SK-N-SH (cell line): ENCODE data around the gene COBLL1. TPM values are rescaled to one million over a fixed set of nuclear protein-coding genes. Genes with fewer than 3 reads are reported as not detected.
A peak's percentile ranks its signal among the peaks of the same experiment; 100 is the strongest.

Source experiments
- CTCF ChIA-PET: fragments of 300-600, 350-600 bp; formaldehyde crosslinking; extraction: SDS; loops from one replicate; lab custom pipeline; 2021; lab: Yijun Ruan, JAX
- POLR2A ChIA-PET: fragments of 350-600 bp; sonication (Branson Sonifier 250); formaldehyde crosslinking; extraction: SDS; loops from one replicate; lab custom pipeline; 2020; ENCODE audit warnings: antibody characterized with exemption, inconsistent platforms; lab: Yijun Ruan, JAX
- DNase-seq: peaks from one replicate; pipeline ENCODE4 v3.0.0; 2012
- H2AFZ ChIP-seq: fragments of 200-600 bp; sonication (generic); 2 replicates; pipeline ENCODE4 v1.8.1; 2016; ENCODE audit warnings: antibody characterized with exemption, mild to moderate bottlenecking, low read depth
- H3F3A ChIP-seq: fragments of 200-600 bp; sonication (generic); replicated peaks from 2 replicates; pipeline ENCODE3; 2016; ENCODE audit warnings: antibody characterized with exemption, mild to moderate bottlenecking; ENCODE audit not compliant: insufficient read depth
- H3K27ac ChIP-seq, 2 experiments: fragments of 200-500 bp in 1 of 2; fragments of 200-600 bp in 1 of 2; sonication (Bioruptor generic) in 1 of 2; sonication (generic), shearing (Covaris generic) in 1 of 2; 2 replicates each; pipeline versions ENCODE4 v1.5.1 to v1.6.1; 2014 to 2016; ENCODE audit warnings: low read depth in 2 of 2, inconsistent platforms in 1 of 2, low read length in 1 of 2, mild to moderate bottlenecking in 1 of 2, mixed read lengths in 1 of 2
- H3K27me3 ChIP-seq: fragments of 200-600 bp; sonication (generic), shearing (Covaris generic); 2 replicates; pipeline ENCODE4 v1.6.1; 2016; ENCODE audit warnings: mixed run types; ENCODE audit not compliant: insufficient read depth
- H3K36me3 ChIP-seq, 2 experiments: fragments of 200-500 bp in 1 of 2; fragments of 200-600 bp in 1 of 2; sonication (Bioruptor generic) in 1 of 2; sonication (generic) in 1 of 2; replicated peaks in 1 of 2; 2 replicates each; pipeline versions ENCODE3 to v1.5.1; 2014 to 2016; ENCODE audit warnings: low read length in 1 of 2, mild to moderate bottlenecking in 1 of 2; ENCODE audit not compliant: insufficient read depth in 2 of 2, control insufficient read depth in 1 of 2
- H3K4me1 ChIP-seq, 2 experiments: fragments of 200-500 bp in 1 of 2; fragments of 200-600 bp in 1 of 2; sonication (Bioruptor generic) in 1 of 2; sonication (generic), shearing (Covaris generic) in 1 of 2; 2 replicates each; pipeline versions ENCODE4 v1.5.1 to v1.6.1; 2014 to 2016; ENCODE audit warnings: low read depth in 1 of 2, low read length in 1 of 2, mixed run types in 1 of 2; ENCODE audit not compliant: insufficient read depth in 2 of 2, control insufficient read depth in 1 of 2
- H3K4me2 ChIP-seq: fragments of 200-600 bp; sonication (generic), shearing (Covaris generic); 2 replicates; pipeline ENCODE4 v1.6.1; 2017; ENCODE audit warnings: mixed run types
- H3K4me3 ChIP-seq, 2 experiments: fragments of 200-500 bp in 1 of 2; fragments of 200-600 bp in 1 of 2; sonication (Bioruptor generic) in 1 of 2; sonication (generic), shearing (Covaris generic) in 1 of 2; 2 replicates each; pipeline versions ENCODE4 v1.5.1 to v1.8.1; 2014 to 2016; ENCODE audit warnings: low read depth in 2 of 2, inconsistent platforms in 1 of 2, low read length in 1 of 2, mild to moderate bottlenecking in 1 of 2, mixed read lengths in 1 of 2, moderate library complexity in 1 of 2
- H3K79me2 ChIP-seq: fragments of 200-600 bp; sonication (generic); 2 replicates; pipeline ENCODE4 v1.8.1; 2017; ENCODE audit warnings: mild to moderate bottlenecking; ENCODE audit not compliant: insufficient read depth
- H3K9ac ChIP-seq: fragments of 200-600 bp; sonication (generic); 2 replicates; pipeline ENCODE4 v1.6.1; 2017; ENCODE audit warnings: mixed run types
- H3K9me2 ChIP-seq: fragments of 200-600 bp; sonication (generic); 2 replicates; pipeline ENCODE4 v1.6.1; 2017; ENCODE audit warnings: mixed run types
- H3K9me3 ChIP-seq: fragments of 200-600 bp; sonication (generic); 2 replicates; pipeline ENCODE4 v1.6.1; 2017; ENCODE audit warnings: mixed run types, mild to moderate bottlenecking, moderate library complexity
- H4K20me1 ChIP-seq: fragments of 200-600 bp; sonication (generic); 2 replicates; pipeline ENCODE4 v1.6.1; 2017; ENCODE audit warnings: mild to moderate bottlenecking, mixed run types; ENCODE audit not compliant: insufficient read depth
- CHD2 ChIP-seq: fragments of 150-350 bp; IDR thresholded peaks from 2 replicates; pipeline ENCODE4 v1.6.1; 2018; ENCODE audit warnings: low read length; ENCODE audit not compliant: partially characterized antibody
- EP300 ChIP-seq, 2 experiments: IDR thresholded peaks; 2 replicates each; pipeline versions ENCODE4 v1.4.0 to v1.6.1; 2012; ENCODE audit warnings: borderline replicate concordance in 1 of 2, low read depth in 1 of 2, low read length in 1 of 2
- EZH2phosphoT487 ChIP-seq: fragments of 200-600 bp; sonication (generic); IDR thresholded peaks from 2 replicates; pipeline ENCODE4 v1.6.1; 2017; ENCODE audit warnings: low read depth, mixed run types, mild to moderate bottlenecking, antibody characterized with exemption, moderate library complexity, borderline replicate concordance
- FOXJ3 ChIP-seq: sonication (generic); formaldehyde crosslinking; IDR thresholded peaks from 2 replicates; pipeline ENCODE4 v1.5.1; 2020; ENCODE audit warnings: mild to moderate bottlenecking, missing genetic modification reagents
- GABPA ChIP-seq: IDR thresholded peaks from 2 replicates; pipeline ENCODE4 v1.4.0; 2012; ENCODE audit warnings: low read depth, mild to moderate bottlenecking
- GATA2 ChIP-seq: sonication (generic); formaldehyde crosslinking; IDR thresholded peaks from 2 replicates; pipeline ENCODE4 v1.5.0; 2020; ENCODE audit warnings: mild to moderate bottlenecking, missing genetic modification reagents
- MXI1 ChIP-seq: IDR thresholded peaks from 2 replicates; pipeline ENCODE4 v1.6.1; 2012; ENCODE audit warnings: mild to moderate bottlenecking, low read depth, low read length, improper control_type of control experiment
- NFIC ChIP-seq: IDR thresholded peaks from 2 replicates; pipeline ENCODE4 v1.4.0; 2012; ENCODE audit warnings: borderline replicate concordance
- NRF1 ChIP-seq: IDR thresholded peaks from 2 replicates; pipeline ENCODE4 v1.6.1; 2012; ENCODE audit warnings: low read depth, mild to moderate bottlenecking, low read length
- RAD21 ChIP-seq: IDR thresholded peaks from 2 replicates; pipeline ENCODE4 v1.6.1; 2012; ENCODE audit warnings: mild to moderate bottlenecking, low read length
- RCOR1 ChIP-seq: fragments of 150-350 bp; IDR thresholded peaks from 2 replicates; pipeline ENCODE4 v1.6.1; 2017; ENCODE audit warnings: antibody characterized with exemption, low read length
- REST ChIP-seq: IDR thresholded peaks from 2 replicates; pipeline ENCODE4 v1.6.1; 2012; ENCODE audit warnings: mild to moderate bottlenecking, low read depth, low read length, moderate library complexity
- RFX5 ChIP-seq: IDR thresholded peaks from 2 replicates; pipeline ENCODE4 v1.6.1; 2012; ENCODE audit warnings: mild to moderate bottlenecking, improper control_type of control experiment, low read length
- SMC3 ChIP-seq: IDR thresholded peaks from 2 replicates; pipeline ENCODE4 v1.6.1; 2012; ENCODE audit warnings: low read depth, low read length, improper control_type of control experiment
- TCF12 ChIP-seq: IDR thresholded peaks from 2 replicates; pipeline ENCODE4 v1.4.0; 2012
- WGBS: methylation state at CpG from one replicate; pipeline ENCODE4 v1.1.6; 2017; ENCODE audit warnings: low lambda C conversion rate; 5-methylcytosine and 5-hydroxymethylcytosine counted together
- polyA plus RNA-seq, 3 experiments: library from polyadenylated mRNA; depleted of rRNA; stranded (reverse); fragments of >200 nt; gene quantifications; 2 replicates each; pipeline ENCODE4 v1.2.3, GENCODE V29; 2012
- TF ChIP-seq, protein P1 (sequence below): fragments of 200-600 bp; sonication (generic); IDR thresholded peaks from 2 replicates; pipeline ENCODE4 v1.6.1; 2017; ENCODE audit warnings: antibody characterized with exemption, mild to moderate bottlenecking, moderate library complexity
- TF ChIP-seq, protein P2 (sequence below): IDR thresholded peaks from 2 replicates; pipeline ENCODE4 v1.4.0; 2012; ENCODE audit warnings: low read depth
- TF ChIP-seq, protein P3 (sequence below): fragments of 150-350 bp; IDR thresholded peaks from 2 replicates; pipeline ENCODE4 v1.6.1; 2017; ENCODE audit warnings: antibody characterized with exemption, low read length, low read depth, borderline replicate concordance
- TF ChIP-seq, protein P4 (sequence below): IDR thresholded peaks from 2 replicates; pipeline ENCODE4; 2012

Gene COBLL1
- polyA plus RNA-seq, 1 of the 3 experiments (the other 2 are of a cell fraction): 3.1 TPM

- Histone ChIP-seq H3K36me3 (no peaks in the 10 kb centered on the region), H3K4me2 (no peak overlapping the region), H3K9me3 (no peaks in the 10 kb centered on the region), H2AFZ (no peak overlapping the region), H3K79me2 (no peaks in the 10 kb centered on the region), H3K9ac (no peak overlapping the region), H3K27ac (peak overlapping the region in 1 of 2 experiments; percentile 24; a peak in 2 of 4 replicates), H3K9me2 (no peaks in the 10 kb centered on the region), H3K4me3 (no peak overlapping the region), H3K27me3 (no peaks in the 10 kb centered on the region), H3F3A (no peaks in the 10 kb centered on the region), H4K20me1 (no peaks in the 10 kb centered on the region), H3K4me1 (peaks cover 0 to 8% of the 10 kb centered on the region in 2 experiments; a peak in 2 of 4 replicates)
- ChIA-PET POLR2A (interaction anchor here (1.0 kb wide), 1 partner anchor 49 kb away, joined by 4 read pairs; the partner anchor contains the start of gene COBLL1), CTCF (interaction anchor here (1.0 to 2.8 kb wide), 8 partner anchors 10 to 194 kb away, joined by 3 to 15 read pairs (median 4); partner anchors contain the start of gene COBLL1)
- 47% methylated on average over 4 of the region's 4 CpGs for WGBS
- TF ChIP-seq EP300 (IDR thresholded peaks at IDR 0.05; ENCODE audit: borderline replicate concordance in 1 of 2, low read depth in 1 of 2, low read length in 1 of 2): peak in 1 of 2 experiments; percentile 95; a peak in 2 of 4 replicates
- TF ChIP-seq FOXJ3: peak; percentile 84
- TF ChIP-seq MXI1: peak; percentile 85
- TF ChIP-seq, protein P1, sequence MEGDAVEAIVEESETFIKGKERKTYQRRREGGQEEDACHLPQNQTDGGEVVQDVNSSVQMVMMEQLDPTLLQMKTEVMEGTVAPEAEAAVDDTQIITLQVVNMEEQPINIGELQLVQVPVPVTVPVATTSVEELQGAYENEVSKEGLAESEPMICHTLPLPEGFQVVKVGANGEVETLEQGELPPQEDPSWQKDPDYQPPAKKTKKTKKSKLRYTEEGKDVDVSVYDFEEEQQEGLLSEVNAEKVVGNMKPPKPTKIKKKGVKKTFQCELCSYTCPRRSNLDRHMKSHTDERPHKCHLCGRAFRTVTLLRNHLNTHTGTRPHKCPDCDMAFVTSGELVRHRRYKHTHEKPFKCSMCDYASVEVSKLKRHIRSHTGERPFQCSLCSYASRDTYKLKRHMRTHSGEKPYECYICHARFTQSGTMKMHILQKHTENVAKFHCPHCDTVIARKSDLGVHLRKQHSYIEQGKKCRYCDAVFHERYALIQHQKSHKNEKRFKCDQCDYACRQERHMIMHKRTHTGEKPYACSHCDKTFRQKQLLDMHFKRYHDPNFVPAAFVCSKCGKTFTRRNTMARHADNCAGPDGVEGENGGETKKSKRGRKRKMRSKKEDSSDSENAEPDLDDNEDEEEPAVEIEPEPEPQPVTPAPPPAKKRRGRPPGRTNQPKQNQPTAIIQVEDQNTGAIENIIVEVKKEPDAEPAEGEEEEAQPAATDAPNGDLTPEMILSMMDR: no peak
- TF ChIP-seq CHD2: peak; percentile 94
- peak; percentile 27 for TF ChIP-seq RAD21
- peak; percentile 31; the same call in 1 of the 2 replicates for TF ChIP-seq TCF12
- peak; percentile 99 for TF ChIP-seq GATA2
- peak; percentile 99 for TF ChIP-seq RCOR1
- TF ChIP-seq, protein P2, sequence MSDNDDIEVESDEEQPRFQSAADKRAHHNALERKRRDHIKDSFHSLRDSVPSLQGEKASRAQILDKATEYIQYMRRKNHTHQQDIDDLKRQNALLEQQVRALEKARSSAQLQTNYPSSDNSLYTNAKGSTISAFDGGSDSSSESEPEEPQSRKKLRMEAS: no peak
- TF ChIP-seq, protein P3, sequence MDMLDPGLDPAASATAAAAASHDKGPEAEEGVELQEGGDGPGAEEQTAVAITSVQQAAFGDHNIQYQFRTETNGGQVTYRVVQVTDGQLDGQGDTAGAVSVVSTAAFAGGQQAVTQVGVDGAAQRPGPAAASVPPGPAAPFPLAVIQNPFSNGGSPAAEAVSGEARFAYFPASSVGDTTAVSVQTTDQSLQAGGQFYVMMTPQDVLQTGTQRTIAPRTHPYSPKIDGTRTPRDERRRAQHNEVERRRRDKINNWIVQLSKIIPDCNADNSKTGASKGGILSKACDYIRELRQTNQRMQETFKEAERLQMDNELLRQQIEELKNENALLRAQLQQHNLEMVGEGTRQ: 0 out of 2 replicates have a peak, but pooled peaks have one; percentile 12
- no peak for TF ChIP-seq EZH2phosphoT487
- TF ChIP-seq, protein P4, sequence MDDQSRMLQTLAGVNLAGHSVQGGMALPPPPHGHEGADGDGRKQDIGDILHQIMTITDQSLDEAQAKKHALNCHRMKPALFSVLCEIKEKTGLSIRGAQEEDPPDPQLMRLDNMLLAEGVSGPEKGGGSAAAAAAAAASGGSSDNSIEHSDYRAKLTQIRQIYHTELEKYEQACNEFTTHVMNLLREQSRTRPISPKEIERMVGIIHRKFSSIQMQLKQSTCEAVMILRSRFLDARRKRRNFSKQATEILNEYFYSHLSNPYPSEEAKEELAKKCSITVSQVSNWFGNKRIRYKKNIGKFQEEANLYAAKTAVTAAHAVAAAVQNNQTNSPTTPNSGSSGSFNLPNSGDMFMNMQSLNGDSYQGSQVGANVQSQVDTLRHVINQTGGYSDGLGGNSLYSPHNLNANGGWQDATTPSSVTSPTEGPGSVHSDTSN: no peak
- peak; percentile 53 for DNase-seq
Observed at GRCh38 chr2:164890544-164890943, 48.9 kb upstream of the COBLL1 start.

DNA sequence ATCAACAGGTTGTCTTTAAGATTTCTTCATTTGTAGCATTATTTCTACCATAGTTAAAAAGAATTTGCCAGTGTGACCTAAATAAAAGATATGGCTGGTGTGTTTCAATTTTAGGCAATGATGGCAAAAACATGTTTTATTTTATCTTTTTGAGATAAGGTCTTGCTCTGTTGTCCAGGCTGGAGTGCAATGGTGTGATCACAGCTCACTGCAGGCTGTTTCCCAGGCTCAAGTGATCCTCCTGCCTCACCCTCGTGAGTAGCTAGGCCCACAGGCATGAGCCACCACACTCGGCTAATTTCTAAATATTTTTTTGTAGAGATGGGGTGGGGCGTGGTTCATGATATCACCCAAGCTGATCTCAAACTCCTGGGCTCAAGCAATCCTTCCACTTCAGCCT, 47.0 kb upstream of the COBLL1 start:
- H3K9me2 ChIP-seq: no peaks in the 10 kb centered on the region
- H3K4me2 ChIP-seq: no peak overlapping the region
- no peaks in the 10 kb centered on the region for H3K36me3 ChIP-seq
- H3K9me3 ChIP-seq: no peaks in the 10 kb centered on the region
- no peak for DNase-seq
- no peaks in the 10 kb centered on the region for H4K20me1 ChIP-seq
- no peak overlapping the region for H3K27ac ChIP-seq
- ChIA-PET CTCF (no interaction called here), POLR2A (no interaction called here)
- H3K4me1 ChIP-seq: peaks cover 0 to 8% of the 10 kb centered on the region in 2 experiments; a peak in 2 of 4 replicates
- H3K27me3 ChIP-seq: no peaks in the 10 kb centered on the region
- 0 out of 2 replicates have a peak overlapping the region, but pooled peaks have one; percentile 16 for H2AFZ ChIP-seq
- H3K79me2 ChIP-seq: no peaks in the 10 kb centered on the region
- no peaks in the 10 kb centered on the region for H3F3A ChIP-seq
- H3K4me3 ChIP-seq: no peak overlapping the region
- 83% methylated on average over 3 of the region's 3 CpGs for WGBS
- H3K9ac ChIP-seq: no peak overlapping the region
- TF ChIP-seq RFX5: no peak
- no peak for TF ChIP-seq NRF1
- TF ChIP-seq GABPA: no peak
- no peak for TF ChIP-seq SMC3
- no peak for TF ChIP-seq TCF12
- TF ChIP-seq REST: no peak
- no peak for TF ChIP-seq EP300 (IDR thresholded peaks at IDR 0.05; ENCODE audit: borderline replicate concordance in 1 of 2, low read depth in 1 of 2, low read length in 1 of 2)
- TF ChIP-seq NFIC: no peak
